Right cardiac atrium (tissue), 5 donors: ENCODE data around the gene UBE2D4. TPM values are rescaled to one million over a fixed set of nuclear protein-coding genes. Genes with fewer than 3 reads are reported as not detected.
A peak's percentile ranks its signal among the peaks of the same experiment; 100 is the strongest.
"Not testable (repeated sequence)": the region's sequence is repeated elsewhere in the genome, so short reads cannot be mapped to it uniquely, and the experiment has no call there.

Experiments used
- ATAC-seq, 2 donors: fragments of 200-7000 bp; cut with Tn5 transposase; one replicate each; pipeline versions ENCODE4 v1.8.0 to v1.9.1; 2020; ENCODE audit warnings: moderate library complexity in 2 of 2, mild to moderate bottlenecking in 1 of 2
- DNase-seq, 3 donors: peaks; one replicate each; pipeline ENCODE4 v3.0.0-alpha.2; 2020
- H3K27ac ChIP-seq: one replicate; pipeline ENCODE4 v1.5.1; 2013; ENCODE audit warnings: mild to moderate bottlenecking, low read length, control low read depth, moderate library complexity
- H3K27me3 ChIP-seq: one replicate; pipeline ENCODE4 v1.6.1; 2013; ENCODE audit not compliant: control insufficient read depth, insufficient read depth
- H3K4me1 ChIP-seq: one replicate; pipeline ENCODE4 v1.6.1; 2013; ENCODE audit warnings: low read length; ENCODE audit not compliant: control insufficient read depth, insufficient read depth
- H3K4me3 ChIP-seq: one replicate; pipeline ENCODE4 v1.5.1; 2013; ENCODE audit warnings: low read length, control low read depth
- H3K9me3 ChIP-seq: one replicate; pipeline ENCODE4 v1.6.1; 2013; ENCODE audit warnings: low read length; ENCODE audit not compliant: control insufficient read depth
- WGBS: extraction: QIAGEN DNeasy Blood & Tissue Kit; methylation state at CpG from one replicate; pipeline ENCODE4 v1.1.7; 2013; 5-methylcytosine and 5-hydroxymethylcytosine counted together
- intact Hi-C, 4 donors: fragments of 100-400 bp; cut with DNase I; formaldehyde crosslinking; loops; one replicate each; pipeline versions ENCODE4 v1.11.0 to v1.14.0; 2022 to 2023
- polyA plus RNA-seq: library from polyadenylated mRNA; stranded (reverse); fragments of 200-250 nt; gene quantifications from one replicate; pipeline ENCODE4 v1.2.3, GENCODE V29; 2013
- total RNA-seq, 4 donors: library from RNA; stranded (reverse); fragmentation: NEBNext Ultra II Directional; extraction: Animal tissue kit (Norgen Biotek cat#: 25700); gene quantifications; one replicate each; pipeline ENCODE4 v1.2.1, GENCODE V29; 2021
- donor health status: healthy with polysubstance abuse.
- donor health status: DM: no; HTN: yes; CAD: no.
- donor health status: DM: no; HTN: no; CAD: no.
- donor health status: DM: no; HTN: yes; CAD: no; lungs with severe emphysema.
- donor health status: DM: yes; HTN: yes; CAD: no.

UBE2D4 gene
- total and polyA plus RNA-seq, 5 donors: 40.6 to 53.4 (median 46.2) TPM

DNA sequence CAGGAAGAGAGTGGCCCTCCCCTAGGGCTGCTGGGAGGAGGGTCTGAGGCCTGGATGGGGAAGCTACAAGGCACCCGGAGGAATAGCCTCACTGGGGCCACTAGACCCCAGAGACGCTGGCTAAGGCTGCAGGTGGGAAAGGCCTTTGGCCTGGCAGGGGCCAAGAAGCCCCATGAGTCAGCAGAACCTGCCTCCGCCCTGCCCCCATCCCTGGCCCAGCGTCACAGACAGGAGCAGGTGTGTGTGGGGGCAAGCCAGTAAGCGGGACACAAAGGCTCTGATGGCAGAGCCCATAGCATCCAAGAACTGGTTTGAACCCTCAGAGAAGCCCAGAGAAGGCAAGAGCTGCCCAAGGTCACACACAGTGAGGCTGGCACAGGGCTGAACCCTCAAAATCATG lies 44.5 kb downstream of the UBE2D4 start:
- H3K27me3 ChIP-seq, intact Hi-C loops, H3K4me3 ChIP-seq, H3K27ac ChIP-seq, H3K4me1 ChIP-seq, ATAC-seq, H3K9me3 ChIP-seq, DNase-seq: not testable (repeated sequence)
- WGBS: 98% methylated on average over 3 of the region's 5 CpGs

DNA sequence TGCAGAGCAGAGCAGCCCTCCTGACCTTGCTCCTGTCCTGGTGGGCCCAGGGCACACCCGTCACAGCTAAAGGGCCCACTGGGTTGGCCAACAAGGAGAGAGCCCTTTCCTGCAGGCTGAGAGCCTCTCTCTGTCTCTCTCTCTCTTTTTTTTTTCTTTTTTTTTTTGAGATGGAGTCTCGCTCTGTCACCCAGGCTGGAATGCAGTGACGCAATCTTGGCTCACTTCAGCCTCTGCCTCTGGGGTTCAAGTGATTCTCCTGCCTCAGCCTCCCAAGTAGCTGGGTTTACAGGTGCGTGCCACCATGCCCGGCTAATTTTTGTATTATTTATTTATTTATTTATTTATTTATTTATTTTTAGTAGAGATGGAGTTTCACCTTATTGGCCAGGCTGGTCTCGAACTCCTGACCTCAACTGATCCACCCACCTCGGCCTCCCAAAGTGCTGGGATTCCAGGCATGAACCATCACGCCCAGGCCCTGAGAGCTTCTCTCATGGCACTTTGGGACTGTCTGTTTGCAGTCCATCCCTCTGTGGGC lies 47.9 kb downstream of the UBE2D4 start:
- 88% methylated on average over 7 of the region's 8 CpGs for WGBS
- intact Hi-C loops, ATAC-seq: not testable (repeated sequence)

DNA sequence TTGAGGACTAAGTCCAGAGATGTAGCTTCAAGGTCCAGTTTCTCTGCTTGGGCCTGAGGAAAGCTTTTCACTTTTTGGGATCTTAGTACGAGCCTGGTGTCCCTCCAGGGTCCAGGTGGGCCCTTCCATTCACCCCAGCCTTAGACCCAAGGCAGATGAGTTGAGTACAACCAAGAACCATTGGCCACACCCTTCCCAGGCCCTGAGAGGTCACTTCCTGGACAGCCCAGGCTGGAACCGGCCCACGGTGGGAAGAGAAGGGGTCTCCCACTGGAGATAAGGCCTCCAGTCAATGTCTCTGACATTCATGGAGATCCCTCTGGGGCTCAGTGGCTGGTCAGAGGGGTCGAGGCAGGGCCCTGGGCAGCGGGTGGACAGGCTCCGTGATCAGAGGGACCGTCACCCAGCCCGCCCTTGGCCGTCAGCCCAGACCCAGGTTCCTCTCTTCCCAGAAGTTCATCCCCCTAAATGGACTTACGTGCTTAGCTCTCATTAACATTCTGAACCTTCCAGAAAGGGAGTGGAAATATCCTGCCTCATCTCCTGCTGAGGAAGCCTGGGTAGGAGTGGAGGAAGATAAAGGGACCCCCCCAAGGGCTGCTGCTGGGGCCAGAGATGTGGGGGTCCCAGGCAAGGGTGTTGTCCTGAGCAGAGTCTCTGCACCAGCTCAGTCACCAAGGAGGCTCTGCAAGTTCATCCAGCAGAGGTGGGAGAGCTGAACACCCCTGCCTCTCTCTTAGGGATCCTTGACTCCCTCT lies 48.7 kb downstream of the UBE2D4 start:
- WGBS: 69% methylated on average over 10 of the region's 10 CpGs
- ATAC-seq (peak in 1 of 2 donors; percentile 31), DNase-seq (peak in 2 of 3 donors; percentile 29 to 42)
- H3K4me1 ChIP-seq, H3K9me3 ChIP-seq, H3K4me3 ChIP-seq, H3K27ac ChIP-seq, intact Hi-C loops, H3K27me3 ChIP-seq: not testable (repeated sequence)

More for the DNA sequence above, 47.9 kb downstream of the UBE2D4 start:
- H3K4me3 ChIP-seq, H3K4me1 ChIP-seq, H3K27me3 ChIP-seq, H3K9me3 ChIP-seq, H3K27ac ChIP-seq, DNase-seq: not testable (repeated sequence)

DNA sequence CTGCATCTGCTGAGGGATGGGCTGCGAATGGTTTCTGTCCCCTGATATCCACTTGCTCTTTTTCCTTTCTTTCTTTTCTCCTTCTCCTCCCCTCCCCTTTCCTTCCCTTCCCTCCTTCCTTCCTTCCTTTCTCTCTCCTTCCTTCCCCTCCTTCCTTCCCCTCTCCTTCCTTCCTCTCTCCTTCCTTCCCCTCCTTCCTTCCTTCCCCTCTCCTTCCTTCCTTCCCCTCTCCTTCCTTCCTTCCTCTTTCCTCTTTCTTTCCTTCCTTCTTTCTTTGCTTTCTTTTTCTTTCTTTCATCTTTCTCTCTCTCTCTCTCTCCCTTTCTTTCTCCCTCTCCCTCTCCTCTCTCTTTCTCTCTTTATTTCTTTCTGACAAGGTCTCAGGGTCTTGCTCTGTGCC lies 51.3 kb downstream of the UBE2D4 start:
- Histone ChIP-seq H3K27me3 (no peaks in the 10 kb centered on the region), H3K27ac (no peak overlapping the region), H3K9me3 (no peaks in the 10 kb centered on the region), H3K4me1 (no peaks in the 10 kb centered on the region), H3K4me3 (no peak overlapping the region)
- intact Hi-C loops: no loop called here
- DNase-seq (no peak), ATAC-seq (no peak)
- WGBS: 94% methylated on average over 1 of the region's 1 CpG

DNA sequence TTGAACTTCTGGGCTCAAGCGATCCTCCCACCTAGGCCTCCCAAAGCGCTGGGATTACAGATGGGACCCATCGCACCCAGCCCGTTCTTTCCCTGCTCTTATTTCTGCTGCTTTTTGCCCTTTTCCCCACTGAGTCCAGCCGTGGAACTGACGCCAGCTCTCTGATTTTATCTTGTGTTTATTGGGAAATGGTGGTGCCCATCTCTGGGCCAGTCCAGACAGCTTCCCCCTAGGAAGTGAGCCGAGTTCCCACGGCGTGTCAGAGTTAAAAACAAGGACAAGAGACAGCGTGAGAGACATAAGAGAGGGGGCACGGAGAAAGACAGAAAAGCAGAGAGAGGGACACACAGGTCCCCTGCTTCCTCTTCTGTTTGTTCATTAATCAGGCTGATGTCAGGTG lies 51.9 kb downstream of the UBE2D4 start:
- DNase-seq, H3K27me3 ChIP-seq, H3K4me1 ChIP-seq, intact Hi-C loops, H3K4me3 ChIP-seq, ATAC-seq, H3K27ac ChIP-seq, H3K9me3 ChIP-seq: not testable (repeated sequence)
- WGBS: 90% methylated on average over 11 of the region's 11 CpGs

DNA sequence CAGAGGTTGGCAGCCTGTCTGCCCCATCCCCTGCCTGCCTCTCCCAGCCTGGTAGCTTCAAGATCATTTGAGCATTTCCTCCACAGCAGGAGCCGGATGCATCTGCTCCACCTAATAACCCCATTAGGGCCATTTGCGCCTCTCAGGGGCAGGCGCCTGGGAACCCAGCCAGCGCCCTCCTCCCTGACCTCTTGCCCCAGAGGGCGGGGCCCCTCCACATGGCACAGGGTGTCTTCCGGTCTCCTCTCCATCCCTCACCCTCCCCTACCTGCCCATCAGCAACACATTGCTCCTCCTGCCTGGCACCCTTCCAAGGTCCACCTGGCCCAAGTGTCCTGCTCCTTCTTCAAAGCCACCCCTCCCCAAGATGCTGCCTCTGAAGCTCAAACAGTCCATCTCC lies 56.6 kb downstream of the UBE2D4 start:
- H3K27ac ChIP-seq, intact Hi-C loops, DNase-seq, H3K4me1 ChIP-seq, ATAC-seq, H3K27me3 ChIP-seq, H3K9me3 ChIP-seq, H3K4me3 ChIP-seq: not testable (repeated sequence)
- WGBS: 63% methylated on average over 4 of the region's 6 CpGs

DNA sequence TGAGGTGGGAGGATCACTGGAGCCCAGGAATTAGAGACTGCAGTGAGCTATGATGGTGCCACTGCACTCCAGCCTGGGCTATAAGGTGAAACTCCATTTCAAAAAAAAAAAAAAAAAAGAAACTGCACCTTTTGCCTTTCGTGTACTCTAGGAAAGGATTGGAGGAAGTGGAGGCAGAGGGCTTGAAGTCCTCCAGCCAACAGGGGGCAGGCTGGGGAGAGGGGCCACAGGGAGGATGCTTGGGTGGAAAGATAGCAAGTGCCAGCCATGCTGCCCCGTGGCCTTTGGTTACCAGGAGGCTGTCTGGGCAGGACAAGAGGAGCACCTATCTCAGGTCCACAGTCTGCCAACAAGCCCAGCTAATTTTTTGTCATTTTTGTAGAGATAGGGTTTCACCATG lies 57.5 kb downstream of the UBE2D4 start:
- H3K4me3 ChIP-seq, DNase-seq, ATAC-seq, H3K4me1 ChIP-seq, H3K27me3 ChIP-seq, intact Hi-C loops, H3K27ac ChIP-seq, H3K9me3 ChIP-seq: not testable (repeated sequence)
- WGBS: 80% methylated on average over 1 of the region's 2 CpGs

DNA sequence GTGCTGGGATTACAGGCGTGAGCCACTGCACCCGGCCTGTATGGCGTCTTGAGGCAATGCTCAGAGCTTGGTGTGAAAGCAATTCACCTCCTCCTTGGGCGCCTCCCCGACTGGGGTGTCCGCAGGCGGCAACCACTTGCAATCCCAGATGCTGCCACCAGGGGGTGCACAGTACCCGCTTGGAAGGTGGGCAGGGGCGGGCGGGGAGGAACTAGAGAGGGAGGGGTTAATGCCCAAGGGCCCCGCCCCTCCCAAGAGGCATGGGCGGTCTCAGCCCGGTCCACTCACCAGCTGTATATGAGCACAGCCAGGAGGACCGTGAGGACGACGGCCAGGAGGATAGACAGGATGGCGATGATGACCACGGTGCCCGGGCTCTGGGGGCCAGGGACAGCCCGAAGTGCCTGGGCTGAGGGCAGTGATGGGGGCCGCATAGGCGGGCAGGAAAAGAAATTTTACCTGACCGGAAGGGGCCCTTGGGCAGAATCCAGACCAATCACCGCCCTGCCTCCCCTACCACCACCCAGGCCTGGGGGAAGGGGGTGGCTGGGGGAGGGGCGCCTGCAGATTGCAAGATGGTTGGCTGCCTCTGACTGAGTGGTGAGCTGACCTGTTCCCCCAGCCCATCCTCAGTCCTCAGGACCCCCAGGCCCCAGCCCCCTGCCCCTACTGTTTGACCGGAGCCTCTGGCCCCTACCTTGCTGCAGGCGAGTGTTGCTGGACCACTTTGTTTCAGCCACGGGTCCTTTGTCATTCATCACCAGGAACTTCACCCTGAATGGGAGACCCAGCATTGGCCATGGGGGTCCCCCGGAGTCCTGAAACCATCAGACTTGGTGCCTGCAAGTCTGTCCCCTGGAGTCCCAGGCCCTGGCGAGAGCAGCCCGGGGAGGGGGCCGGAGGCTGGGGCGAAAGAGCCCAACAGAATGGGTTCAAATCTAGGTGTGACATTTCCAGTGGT lies 59.9 kb downstream of the UBE2D4 start:
- intact Hi-C loops, H3K27me3 ChIP-seq, H3K9me3 ChIP-seq, H3K27ac ChIP-seq, H3K4me1 ChIP-seq, H3K4me3 ChIP-seq: not testable (repeated sequence)
- ATAC-seq: peak; percentile 86 to 90
- peak; percentile 70 to 95 (median 88) for DNase-seq
- 24% methylated on average over 31 of the region's 33 CpGs for WGBS

DNA sequence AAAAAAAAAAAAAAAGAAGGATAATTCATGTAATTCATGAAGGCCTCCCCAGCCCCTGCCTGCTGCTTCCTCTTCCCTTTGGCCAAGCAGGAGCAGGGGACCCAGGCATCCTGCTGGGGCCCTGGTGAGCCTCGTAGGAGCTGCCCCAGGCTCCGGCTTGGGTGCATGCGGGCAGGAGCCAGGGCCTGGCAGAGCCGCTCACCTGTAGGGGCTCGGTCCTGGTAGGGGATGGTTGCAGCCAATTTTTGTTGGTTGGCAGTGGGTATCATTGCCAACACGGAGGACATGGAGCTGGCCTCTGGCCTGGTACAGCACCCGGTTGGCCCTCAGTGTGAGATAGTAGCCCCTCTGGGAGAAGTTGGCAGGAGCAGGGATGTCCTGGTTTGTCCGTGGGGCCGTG lies 61.2 kb downstream of the UBE2D4 start:
- ATAC-seq, H3K4me1 ChIP-seq, H3K27me3 ChIP-seq, H3K27ac ChIP-seq, H3K9me3 ChIP-seq, DNase-seq, intact Hi-C loops, H3K4me3 ChIP-seq: not testable (repeated sequence)
- 85% methylated on average over 9 of the region's 9 CpGs for WGBS

DNA sequence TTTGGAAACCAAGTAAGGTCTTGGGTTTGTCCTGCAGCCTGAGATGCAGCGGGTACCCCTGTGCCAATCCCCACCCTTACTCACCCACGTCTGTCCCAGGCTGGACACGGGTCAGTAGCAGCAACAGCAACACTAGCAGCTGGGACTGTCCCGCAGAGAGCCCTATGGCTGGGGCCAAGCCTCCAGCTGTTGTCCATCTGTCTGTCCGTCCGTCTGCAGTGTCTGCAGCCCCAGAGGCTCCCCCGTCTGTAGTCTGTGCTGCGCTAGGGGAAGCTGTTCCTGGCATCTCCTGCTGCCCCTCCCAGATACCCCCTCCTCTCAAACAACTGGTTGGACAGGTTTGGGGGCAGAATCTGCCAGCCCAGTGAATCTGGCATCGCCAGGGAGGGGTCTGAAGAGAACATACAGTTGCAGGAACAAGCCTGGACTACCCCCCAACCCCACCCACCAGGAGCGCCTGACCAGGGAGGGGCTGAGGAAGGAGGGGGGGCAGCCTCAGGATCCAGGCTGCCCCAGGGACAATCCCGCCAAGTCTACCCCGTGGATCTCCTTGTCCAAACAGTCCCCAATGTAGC lies 63.9 kb downstream of the UBE2D4 start:
- DNase-seq (peak in 1 of 3 donors; percentile 60), ATAC-seq (peak in 1 of 2 donors; percentile 2)
- intact Hi-C loops, H3K9me3 ChIP-seq, H3K27ac ChIP-seq, H3K27me3 ChIP-seq, H3K4me3 ChIP-seq, H3K4me1 ChIP-seq: not testable (repeated sequence)
- WGBS: 60% methylated on average over 12 of the region's 12 CpGs
